Immature natural killer cell (primary cell): Measurements from ENCODE around the gene MAN2A2. TPM values are rescaled to one million over a fixed set of nuclear protein-coding genes. Genes with fewer than 3 reads are reported as not detected.

ENCODE experiments used
- DNase-seq, 3 donors: peaks; one replicate each; pipeline ENCODE4 v3.0.0; 2022; ENCODE audit warnings: mixed read lengths in 1 of 3
- H3K27ac Mint-ChIP-seq, 6 donors: one replicate each; pipeline ENCODE4 v1.8.0; 2020; ENCODE audit warnings: mixed read lengths in 6 of 6, mild to moderate bottlenecking in 5 of 6, inconsistent platforms in 4 of 6, moderate library complexity in 3 of 6
- H3K27me3 Mint-ChIP-seq, 3 donors: one replicate each; pipeline ENCODE4 v1.8.0; 2020 to 2021; ENCODE audit warnings: low read depth in 3 of 3, mild to moderate bottlenecking in 3 of 3, mixed read lengths in 3 of 3, moderate library complexity in 3 of 3, inconsistent platforms in 1 of 3
- H3K36me3 Mint-ChIP-seq, 3 donors: one replicate each; pipeline ENCODE4 v1.8.0; 2020; ENCODE audit warnings: mixed read lengths in 3 of 3, inconsistent platforms in 2 of 3, mild to moderate bottlenecking in 2 of 3
- H3K4me1 Mint-ChIP-seq, 2 donors: one replicate each; pipeline ENCODE4 v1.8.0; 2020; ENCODE audit warnings: inconsistent platforms in 2 of 2, mild to moderate bottlenecking in 2 of 2, mixed read lengths in 2 of 2, moderate library complexity in 1 of 2
- H3K4me3 Mint-ChIP-seq, 5 donors: one replicate each; pipeline ENCODE4 v1.8.0; 2020; ENCODE audit warnings: mild to moderate bottlenecking in 5 of 5, mixed read lengths in 5 of 5, inconsistent platforms in 3 of 5, moderate library complexity in 3 of 5
- H3K9me3 Mint-ChIP-seq, 6 donors: one replicate each; pipeline ENCODE4 v1.8.0; 2020; ENCODE audit warnings: mild to moderate bottlenecking in 6 of 6, mixed read lengths in 6 of 6, inconsistent platforms in 4 of 6, moderate library complexity in 3 of 6
- polyA plus RNA-seq, 3 donors: library from polyadenylated mRNA; unstranded; fragments of 300-500 nt; fragmentation: Illumina TruSeq; gene quantifications; one replicate each; pipeline ENCODE4 v1.2.3, GENCODE V29; 2021

MAN2A2 gene
- polyA plus RNA-seq, 3 donors from 2014 or later: 4.1 to 7.4 (median 5.4) TPM

GRCh38 chr15:90866161-90866715 is 36.9 kb upstream of the MAN2A2 start:
- Mint-ChIP-seq H3K27ac (peak overlapping the region in 1 of 6 donors; percentile 4), H3K36me3 (no peaks in the 10 kb centered on the region), H3K4me3 (no peak overlapping the region), H3K27me3 (peaks cover 9 to 16% (median 12%) of the 10 kb centered on the region in 3 donors), H3K4me1 (peaks cover 21 to 31% of the 10 kb centered on the region in 2 donors), H3K9me3 (no peaks in the 10 kb centered on the region)
- no peak for DNase-seq

GRCh38 chr15:90866800-90867199 is 36.3 kb upstream of the MAN2A2 start:
- H3K27ac Mint-ChIP-seq: peak overlapping the region in 1 of 6 donors; percentile 4
- H3K4me3 Mint-ChIP-seq: no peak overlapping the region
- no peaks in the 10 kb centered on the region for H3K36me3 Mint-ChIP-seq
- peaks cover 21 to 31% of the 10 kb centered on the region in 2 donors for H3K4me1 Mint-ChIP-seq
- H3K27me3 Mint-ChIP-seq: peaks cover 9 to 16% (median 12%) of the 10 kb centered on the region in 3 donors
- no peak for DNase-seq
- no peaks in the 10 kb centered on the region for H3K9me3 Mint-ChIP-seq

GRCh38 chr15:90868261-90868689 is 34.8 kb upstream of the MAN2A2 start, which contains the start of gene FURIN:
Gene FURIN, plus strand, starts transcription at chr15:90868588. Its CDS starts 7,153 bp downstream, at chr15:90875741.
- H3K36me3 Mint-ChIP-seq: no peaks in the 10 kb centered on the region
- peak within 1 kb of the TSS; percentile 84 to 96 (median 92) for H3K27ac Mint-ChIP-seq
- H3K27me3 Mint-ChIP-seq: peaks cover 14 to 24% (median 16%) of the 10 kb centered on the region in 3 donors
- no peak for DNase-seq
- H3K4me3 Mint-ChIP-seq: peak within 1 kb of the TSS; percentile 70 to 92 (median 91)
- H3K9me3 Mint-ChIP-seq: no peaks in the 10 kb centered on the region
- H3K4me1 Mint-ChIP-seq: peaks cover 32 to 43% of the 10 kb centered on the region in 2 donors

- Mint-ChIP-seq H3K4me1 (peaks cover 41 to 52% of the 10 kb centered on the region in 2 donors), H3K27ac (peak overlapping the region; percentile 84 to 96 (median 92)), H3K4me3 (peak overlapping the region; percentile 70 to 92 (median 91)), H3K27me3 (peaks cover 13 to 24% (median 16%) of the 10 kb centered on the region in 3 donors), H3K36me3 (no peaks in the 10 kb centered on the region), H3K9me3 (no peaks in the 10 kb centered on the region)
- no peak for DNase-seq
These were observed 34.0 kb upstream of the MAN2A2 start for GRCh38 chr15:90869140-90869541.

GRCh38 chr15:90869601-90870353 is 33.3 kb upstream of the MAN2A2 start:
- DNase-seq: no peak
- Mint-ChIP-seq H3K9me3 (no peaks in the 10 kb centered on the region), H3K27me3 (peaks cover 13 to 24% (median 16%) of the 10 kb centered on the region in 3 donors), H3K4me1 (peaks cover 45 to 58% of the 10 kb centered on the region in 2 donors), H3K27ac (peak overlapping the region; percentile 84 to 96 (median 92)), H3K36me3 (no peaks in the 10 kb centered on the region), H3K4me3 (peak overlapping the region; percentile 86 to 92 (median 91))

GRCh38 chr15:90870354-90871138 is 32.6 kb upstream of the MAN2A2 start:
- H3K9me3 Mint-ChIP-seq: no peaks in the 10 kb centered on the region

GRCh38 chr15:90871139-90871715 is 31.9 kb upstream of the MAN2A2 start:
- H3K9me3 Mint-ChIP-seq: no peaks in the 10 kb centered on the region
- peaks cover 45 to 64% of the 10 kb centered on the region in 2 donors for H3K4me1 Mint-ChIP-seq
- peak overlapping the region; percentile 84 to 96 (median 92) for H3K27ac Mint-ChIP-seq
- peak; percentile 40 to 57 (median 43) for DNase-seq
- H3K4me3 Mint-ChIP-seq: peak overlapping the region; percentile 86 to 92 (median 91)
- peaks cover 13 to 24% (median 16%) of the 10 kb centered on the region in 3 donors for H3K27me3 Mint-ChIP-seq
- no peaks in the 10 kb centered on the region for H3K36me3 Mint-ChIP-seq

More at GRCh38 chr15:90870354-90871138, 32.6 kb upstream of the MAN2A2 start:
- Mint-ChIP-seq H3K36me3 (no peaks in the 10 kb centered on the region), H3K4me3 (peak overlapping the region; percentile 86 to 92 (median 91)), H3K4me1 (peaks cover 45 to 64% of the 10 kb centered on the region in 2 donors), H3K27me3 (peaks cover 13 to 24% (median 16%) of the 10 kb centered on the region in 3 donors), H3K27ac (peak overlapping the region; percentile 84 to 96 (median 92))
- DNase-seq: no peak

- H3K27me3 Mint-ChIP-seq: peaks cover 13 to 24% (median 16%) of the 10 kb centered on the region in 3 donors
- peaks cover 47 to 69% of the 10 kb centered on the region in 2 donors for H3K4me1 Mint-ChIP-seq
- peak in 2 of 3 donors; percentile 30 to 34 for DNase-seq
- H3K4me3 Mint-ChIP-seq: peak overlapping the region; percentile 89 to 94 (median 90)
- peak overlapping the region; percentile 83 to 93 (median 90) for H3K27ac Mint-ChIP-seq
- H3K9me3 Mint-ChIP-seq: no peaks in the 10 kb centered on the region
- H3K36me3 Mint-ChIP-seq: peaks cover 0 to 3% (median 0%) of the 10 kb centered on the region in 3 donors
These were observed 31.2 kb upstream of the MAN2A2 start for GRCh38 chr15:90871716-90872485.

GRCh38 chr15:90872486-90873184 is 30.5 kb upstream of the MAN2A2 start:
- peaks cover 0 to 4% (median 0%) of the 10 kb centered on the region in 3 donors for H3K36me3 Mint-ChIP-seq
- DNase-seq: no peak
- H3K27ac Mint-ChIP-seq: peak overlapping the region; percentile 83 to 93 (median 90)
- peaks cover 13 to 26% (median 13%) of the 10 kb centered on the region in 3 donors for H3K27me3 Mint-ChIP-seq
- peak overlapping the region; percentile 89 to 94 (median 90) for H3K4me3 Mint-ChIP-seq
- peaks cover 55 to 76% of the 10 kb centered on the region in 2 donors for H3K4me1 Mint-ChIP-seq
- H3K9me3 Mint-ChIP-seq: no peaks in the 10 kb centered on the region

- Mint-ChIP-seq H3K36me3 (peaks cover 0 to 4% (median 0%) of the 10 kb centered on the region in 3 donors), H3K4me3 (peak overlapping the region; percentile 89 to 94 (median 90)), H3K4me1 (peaks cover 55 to 71% of the 10 kb centered on the region in 2 donors), H3K27ac (peak overlapping the region; percentile 80 to 93 (median 90)), H3K9me3 (no peaks in the 10 kb centered on the region), H3K27me3 (peaks cover 13 to 26% (median 13%) of the 10 kb centered on the region in 3 donors)
- no peak for DNase-seq
These were observed 29.6 kb upstream of the MAN2A2 start for GRCh38 chr15:90873488-90873997.

- Mint-ChIP-seq H3K4me3 (peak overlapping the region; percentile 89 to 94 (median 90)), H3K36me3 (peaks cover 0 to 4% (median 0%) of the 10 kb centered on the region in 3 donors), H3K27ac (peak overlapping the region; percentile 40 to 93 (median 71)), H3K4me1 (peaks cover 54 to 66% of the 10 kb centered on the region in 2 donors), H3K27me3 (peaks cover 13 to 25% (median 13%) of the 10 kb centered on the region in 3 donors), H3K9me3 (no peaks in the 10 kb centered on the region)
- no peak for DNase-seq
These were observed 29.0 kb upstream of the MAN2A2 start for GRCh38 chr15:90873998-90874605.
